ENCODE results near the gene VWF.
A peak's percentile ranks its signal among the peaks of the same experiment; 100 is the strongest.

Gene VWF

DNA sequence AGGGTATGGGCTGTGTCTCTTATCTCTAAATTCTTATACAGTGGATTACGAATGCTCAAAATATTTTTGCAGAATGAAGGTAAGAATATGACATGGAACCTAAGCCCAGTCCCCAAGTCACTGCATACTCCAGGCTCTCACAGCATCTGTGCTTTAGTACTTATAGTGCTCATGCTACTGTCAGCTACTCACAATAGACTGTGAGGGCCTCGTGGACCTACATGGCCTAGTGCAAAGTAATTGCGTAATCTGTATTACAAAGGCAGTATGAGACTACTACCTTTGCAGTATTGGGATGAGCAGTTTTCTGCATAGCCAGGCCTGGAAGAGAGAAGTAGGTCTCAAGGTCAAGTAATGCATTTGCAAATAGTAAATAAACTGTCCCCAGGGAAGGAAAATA is 27.9 kb downstream of the VWF start:
- H3K4me3 ChIP-seq (ENCODE audit: low read length) = no peak overlapping the region
- no peak overlapping the region for H3K27ac ChIP-seq (ENCODE audit: low read length)

GRCh38 chr12:6095269-6095668 is 29.2 kb downstream of the VWF start:
- H3K27ac ChIP-seq (ENCODE audit: low read length) = no peak overlapping the region
- H3K4me3 ChIP-seq (ENCODE audit: low read length) = no peak overlapping the region
- no peak overlapping the region for H3K9ac ChIP-seq (ENCODE audit: low read length)
- no peaks in the 10 kb centered on the region for H3K9me3 ChIP-seq (ENCODE audit: control insufficient read depth, low read depth, low read length)
- H3K27me3 ChIP-seq (ENCODE audit: control insufficient read depth, insufficient read depth, low read length) = no peaks in the 10 kb centered on the region
- no peaks in the 10 kb centered on the region for H3K4me1 ChIP-seq (ENCODE audit: control insufficient read depth, low read depth, low read length)
- H3K36me3 ChIP-seq (ENCODE audit: control insufficient read depth, low read depth, low read length) = no peaks in the 10 kb centered on the region

More for the DNA sequence above, 27.9 kb downstream of the VWF start:
- Histone ChIP-seq H3K4me1 (ENCODE audit: control insufficient read depth, low read depth, low read length) (no peaks in the 10 kb centered on the region), H3K27me3 (ENCODE audit: control insufficient read depth, insufficient read depth, low read length) (no peaks in the 10 kb centered on the region), H3K9me3 (ENCODE audit: control insufficient read depth, low read depth, low read length) (no peaks in the 10 kb centered on the region), H3K36me3 (ENCODE audit: control insufficient read depth, low read depth, low read length) (no peaks in the 10 kb centered on the region), H3K9ac (ENCODE audit: low read length) (no peak overlapping the region)

DNA sequence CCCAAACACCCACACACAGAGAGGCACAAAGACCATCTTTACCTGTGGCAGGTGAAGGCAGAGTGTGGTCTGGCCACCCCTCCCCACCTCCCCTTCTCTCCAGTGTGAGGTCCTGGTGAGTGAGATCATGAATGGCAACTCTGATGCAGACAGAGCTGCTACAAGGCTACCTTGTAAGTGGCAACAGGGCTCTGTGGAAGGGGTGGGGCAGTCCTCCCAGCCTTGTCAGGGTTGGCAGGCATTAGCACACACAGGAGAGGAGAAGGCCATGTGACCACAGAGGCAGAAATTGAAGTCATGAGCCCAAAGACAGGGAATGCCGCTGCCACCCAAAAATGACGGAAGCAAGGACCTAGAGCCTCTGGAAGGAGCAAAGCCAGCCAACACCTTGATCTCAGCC is 30.7 kb downstream of the VWF start:
- no peaks in the 10 kb centered on the region for H3K9me3 ChIP-seq (ENCODE audit: control insufficient read depth, low read depth, low read length)
- no peak overlapping the region for H3K27ac ChIP-seq (ENCODE audit: low read length)
- H3K4me3 ChIP-seq (ENCODE audit: low read length) = no peak overlapping the region
- H3K4me1 ChIP-seq (ENCODE audit: control insufficient read depth, low read depth, low read length) = peaks cover 9% of the 10 kb centered on the region
- no peaks in the 10 kb centered on the region for H3K36me3 ChIP-seq (ENCODE audit: control insufficient read depth, low read depth, low read length)
- no peak overlapping the region for H3K9ac ChIP-seq (ENCODE audit: low read length)
- no peaks in the 10 kb centered on the region for H3K27me3 ChIP-seq (ENCODE audit: control insufficient read depth, insufficient read depth, low read length)

GRCh38 chr12:6092784-6093722 is 31.4 kb downstream of the VWF start:
- Histone ChIP-seq H3K9ac (ENCODE audit: low read length) (no peak overlapping the region), H3K4me1 (ENCODE audit: control insufficient read depth, low read depth, low read length) (peaks cover 13% of the 10 kb centered on the region)

DNA sequence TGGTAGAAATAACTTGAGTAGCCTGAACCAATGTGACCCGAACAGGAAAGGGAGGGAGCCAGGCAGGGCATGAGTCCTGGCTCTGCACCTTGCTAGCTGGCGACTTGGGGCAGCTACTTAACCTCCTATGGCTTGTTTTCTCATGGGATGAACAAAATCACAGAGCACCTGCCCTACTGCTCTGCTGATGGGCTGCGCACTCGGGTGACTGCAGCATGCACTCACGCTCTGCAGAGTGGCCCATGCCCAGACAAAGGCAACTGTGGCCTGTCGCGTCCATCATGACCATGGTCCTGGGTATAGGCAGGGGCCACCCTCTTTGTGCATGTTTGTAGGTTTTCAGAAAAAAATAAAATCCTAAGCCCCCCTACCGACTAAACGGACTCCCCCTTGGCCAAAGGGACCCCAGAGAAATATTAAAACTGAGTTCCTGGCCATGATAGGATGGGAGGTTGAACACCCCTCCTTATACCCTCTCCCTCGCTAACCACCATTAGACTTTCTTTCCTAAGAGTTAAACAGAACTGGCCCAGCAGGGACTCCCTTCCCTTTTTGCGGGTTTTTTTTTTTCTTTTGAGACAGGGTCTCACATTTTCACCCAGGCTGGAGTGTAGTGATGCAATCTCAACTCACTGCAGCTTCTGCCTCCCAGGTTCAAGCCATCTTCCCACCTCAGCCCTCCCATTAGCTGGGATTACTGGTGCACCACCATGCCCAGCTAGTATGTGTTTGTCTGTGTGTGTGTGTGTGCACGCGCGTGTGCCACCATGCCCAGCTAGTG is 32.5 kb downstream of the VWF start:
- Histone ChIP-seq H3K9ac (ENCODE audit: low read length) (no peak overlapping the region), H3K4me1 (ENCODE audit: control insufficient read depth, low read depth, low read length) (peaks cover 14% of the 10 kb centered on the region), H3K4me3 (ENCODE audit: low read length) (no peak overlapping the region), H3K27ac (ENCODE audit: low read length) (no peak overlapping the region), H3K27me3 (ENCODE audit: control insufficient read depth, insufficient read depth, low read length) (no peaks in the 10 kb centered on the region), H3K9me3 (ENCODE audit: control insufficient read depth, low read depth, low read length) (no peaks in the 10 kb centered on the region), H3K36me3 (ENCODE audit: control insufficient read depth, low read depth, low read length) (no peaks in the 10 kb centered on the region)

More at GRCh38 chr12:6092784-6093722, 31.4 kb downstream of the VWF start:
- Histone ChIP-seq H3K4me3 (ENCODE audit: low read length) (no peak overlapping the region), H3K27me3 (ENCODE audit: control insufficient read depth, insufficient read depth, low read length) (no peaks in the 10 kb centered on the region), H3K36me3 (ENCODE audit: control insufficient read depth, low read depth, low read length) (no peaks in the 10 kb centered on the region), H3K9me3 (ENCODE audit: control insufficient read depth, low read depth, low read length) (no peaks in the 10 kb centered on the region), H3K27ac (ENCODE audit: low read length) (no peak overlapping the region)

DNA sequence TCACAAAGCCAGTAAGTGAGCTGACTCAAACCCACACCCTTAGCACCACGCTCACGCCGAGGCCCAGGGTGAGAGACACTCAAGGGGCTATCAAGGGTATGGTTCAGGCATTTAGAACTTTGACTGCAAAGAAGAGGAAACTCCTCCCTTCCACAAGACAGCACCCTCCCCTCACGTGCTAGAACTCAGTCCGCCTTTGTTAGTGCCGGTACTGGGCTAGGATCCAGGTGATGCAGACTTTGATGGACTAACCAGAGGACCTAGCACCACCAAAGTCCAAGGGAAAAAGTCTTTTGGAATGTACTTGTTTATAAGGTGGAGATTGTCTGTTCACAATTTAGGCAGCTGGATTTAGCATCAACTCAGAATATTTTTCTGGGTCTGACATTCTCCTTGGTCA is 33.7 kb downstream of the VWF start:
- Histone ChIP-seq H3K4me1 (ENCODE audit: control insufficient read depth, low read depth, low read length) (peaks cover 20% of the 10 kb centered on the region), H3K9me3 (ENCODE audit: control insufficient read depth, low read depth, low read length) (no peaks in the 10 kb centered on the region), H3K4me3 (ENCODE audit: low read length) (no peak overlapping the region), H3K27ac (ENCODE audit: low read length) (no peak overlapping the region), H3K9ac (ENCODE audit: low read length) (no peak overlapping the region), H3K36me3 (ENCODE audit: control insufficient read depth, low read depth, low read length) (no peaks in the 10 kb centered on the region), H3K27me3 (ENCODE audit: control insufficient read depth, insufficient read depth, low read length) (no peaks in the 10 kb centered on the region)

- H3K4me1 ChIP-seq (ENCODE audit: control insufficient read depth, low read depth, low read length) = peaks cover 33% of the 10 kb centered on the region
- H3K4me3 ChIP-seq (ENCODE audit: low read length) = no peak overlapping the region
- no peaks in the 10 kb centered on the region for H3K9me3 ChIP-seq (ENCODE audit: control insufficient read depth, low read depth, low read length)
- H3K27ac ChIP-seq (ENCODE audit: low read length) = no peak overlapping the region
- H3K36me3 ChIP-seq (ENCODE audit: control insufficient read depth, low read depth, low read length) = no peaks in the 10 kb centered on the region
- H3K27me3 ChIP-seq (ENCODE audit: control insufficient read depth, insufficient read depth, low read length) = no peaks in the 10 kb centered on the region
- no peak overlapping the region for H3K9ac ChIP-seq (ENCODE audit: low read length)
These were observed 35.3 kb downstream of the VWF start for GRCh38 chr12:6088921-6089747.

DNA sequence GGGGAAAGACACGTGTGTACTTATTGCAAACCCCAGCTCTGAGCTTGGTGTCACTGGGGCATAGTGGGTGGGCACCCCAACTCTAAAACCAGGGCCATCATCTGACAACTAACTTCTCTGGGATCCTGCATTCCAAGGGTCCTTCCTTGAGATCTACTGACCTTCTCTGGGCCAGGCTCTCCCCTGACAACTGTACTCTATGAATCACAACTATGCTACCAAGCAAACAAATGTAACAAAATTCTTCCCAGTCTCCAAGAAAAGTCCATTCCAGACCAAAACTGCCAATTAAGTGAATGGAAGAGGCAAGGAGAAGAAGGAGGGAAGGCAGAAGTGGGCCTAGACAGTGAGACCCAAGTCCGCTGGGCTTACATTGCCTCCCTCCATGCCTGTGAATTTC is 38.2 kb downstream of the VWF start:
- Histone ChIP-seq H3K9me3 (ENCODE audit: control insufficient read depth, low read depth, low read length) (no peaks in the 10 kb centered on the region), H3K27ac (ENCODE audit: low read length) (no peak overlapping the region), H3K4me1 (ENCODE audit: control insufficient read depth, low read depth, low read length) (peaks cover 40% of the 10 kb centered on the region), H3K27me3 (ENCODE audit: control insufficient read depth, insufficient read depth, low read length) (no peaks in the 10 kb centered on the region), H3K4me3 (ENCODE audit: low read length) (no peak overlapping the region), H3K9ac (ENCODE audit: low read length) (no peak overlapping the region), H3K36me3 (ENCODE audit: control insufficient read depth, low read depth, low read length) (no peaks in the 10 kb centered on the region)

DNA sequence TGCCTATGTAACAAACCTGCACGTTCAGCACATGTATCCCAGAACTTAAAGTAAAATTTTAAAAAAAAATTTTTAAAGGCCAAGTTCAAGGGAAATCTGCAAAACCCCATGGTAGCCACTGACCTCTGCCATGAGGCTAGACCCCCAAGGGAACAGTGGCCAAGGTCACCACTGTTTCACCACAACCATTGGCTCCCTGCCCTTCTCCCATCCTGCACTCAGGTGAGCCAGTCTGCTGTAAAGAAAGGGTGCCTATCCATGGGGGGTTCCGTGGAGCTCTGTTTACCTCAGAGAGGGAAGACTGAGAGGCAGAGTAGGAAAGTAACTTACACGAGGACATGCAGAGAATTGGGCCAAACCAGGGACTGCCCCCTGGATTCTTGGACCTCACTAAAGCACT is 38.6 kb downstream of the VWF start:
- Histone ChIP-seq H3K4me1 (ENCODE audit: control insufficient read depth, low read depth, low read length) (peaks cover 40% of the 10 kb centered on the region), H3K27me3 (ENCODE audit: control insufficient read depth, insufficient read depth, low read length) (no peaks in the 10 kb centered on the region), H3K9me3 (ENCODE audit: control insufficient read depth, low read depth, low read length) (no peaks in the 10 kb centered on the region), H3K27ac (ENCODE audit: low read length) (no peak overlapping the region), H3K9ac (ENCODE audit: low read length) (no peak overlapping the region), H3K36me3 (ENCODE audit: control insufficient read depth, low read depth, low read length) (no peaks in the 10 kb centered on the region), H3K4me3 (ENCODE audit: low read length) (no peak overlapping the region)

DNA sequence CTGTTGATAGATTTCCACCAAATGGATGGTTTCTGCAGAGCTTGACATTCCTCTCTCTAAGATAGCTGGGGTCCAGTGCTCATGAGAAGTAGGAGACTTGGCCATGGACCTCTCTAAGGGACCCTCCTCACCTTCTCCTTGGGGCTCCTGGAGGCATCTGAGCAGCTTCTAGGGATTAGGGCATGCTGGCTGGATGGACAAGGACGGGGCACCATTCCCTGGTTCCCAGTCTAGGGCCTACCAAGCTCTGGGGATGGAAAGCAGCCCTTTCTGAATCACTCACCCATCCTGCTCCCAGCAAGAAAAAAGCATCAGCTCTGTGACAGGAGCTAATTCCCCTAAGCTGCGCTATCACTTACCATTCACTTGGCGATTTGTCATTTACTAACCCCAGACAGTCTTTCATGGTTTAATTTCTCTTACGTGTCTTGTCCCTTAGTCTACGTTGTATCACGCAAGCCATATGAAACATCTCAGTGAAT is 39.5 kb downstream of the VWF start:
- Histone ChIP-seq H3K9me3 (ENCODE audit: control insufficient read depth, low read depth, low read length) (no peaks in the 10 kb centered on the region), H3K27ac (ENCODE audit: low read length) (peak overlapping the region; percentile 22), H3K36me3 (ENCODE audit: control insufficient read depth, low read depth, low read length) (no peaks in the 10 kb centered on the region), H3K9ac (ENCODE audit: low read length) (no peak overlapping the region), H3K4me1 (ENCODE audit: control insufficient read depth, low read depth, low read length) (peaks cover 40% of the 10 kb centered on the region), H3K27me3 (ENCODE audit: control insufficient read depth, insufficient read depth, low read length) (no peaks in the 10 kb centered on the region), H3K4me3 (ENCODE audit: low read length) (peak overlapping the region; percentile 2)

Measured in iPS-18a (cell line).